ENCODE data around the gene IPO11. TPM values are rescaled to one million over a fixed set of nuclear protein-coding genes. Genes with fewer than 3 reads are reported as not detected.
"Not testable (repeated sequence)": the region's sequence is repeated elsewhere in the genome, so short reads cannot be mapped to it uniquely, and the experiment has no call there.

IPO11 gene
- total and polyA plus RNA-seq, 8 donors, result 27.0 to 42.6 (median 37.7) TPM

- Histone ChIP-seq H3K9me3 (peaks cover 0 to 24% of the 10 kb centered on the region in 2 donors), H3K4me3 (no peak overlapping the region), H3K36me3 (peaks cover 0 to 29% of the 10 kb centered on the region in 2 donors), H3K4me1 (no peaks in the 10 kb centered on the region), H3K27ac (no peak overlapping the region), H3K27me3 (no peaks in the 10 kb centered on the region)
- DNase-seq (no peak), ATAC-seq (no peak)
- intact Hi-C loops (cut with DNase I), result no loop called here
- TF ChIP-seq CTCF (IDR thresholded peaks at IDR 0.05), result no peak
Observed at GRCh38 chr5:62564101-62564500, 151.5 kb downstream of the IPO11 start.

GRCh38 chr5:62565740-62566139 is 153.2 kb downstream of the IPO11 start:
- H3K4me3 ChIP-seq; intact Hi-C loops (cut with DNase I); DNase-seq; H3K4me1 ChIP-seq; H3K27me3 ChIP-seq; H3K27ac ChIP-seq; ATAC-seq: not testable (repeated sequence)
- H3K9me3 ChIP-seq, result peaks cover 0 to 24% of the 10 kb centered on the region in 2 donors
- H3K36me3 ChIP-seq, result peaks cover 0 to 18% of the 10 kb centered on the region in 2 donors

GRCh38 chr5:62568143-62568542 is 155.6 kb downstream of the IPO11 start:
- no peak for TF ChIP-seq CTCF (IDR thresholded peaks at IDR 0.05)
- no peak for DNase-seq
- Histone ChIP-seq H3K4me3 (no peak overlapping the region), H3K27me3 (no peaks in the 10 kb centered on the region), H3K27ac (no peak overlapping the region), H3K4me1 (no peaks in the 10 kb centered on the region), H3K9me3 (peaks cover 0 to 24% of the 10 kb centered on the region in 2 donors), H3K36me3 (peaks cover 0 to 18% of the 10 kb centered on the region in 2 donors)
- no peak for ATAC-seq
- intact Hi-C loops (cut with DNase I), result no loop called here

DNA sequence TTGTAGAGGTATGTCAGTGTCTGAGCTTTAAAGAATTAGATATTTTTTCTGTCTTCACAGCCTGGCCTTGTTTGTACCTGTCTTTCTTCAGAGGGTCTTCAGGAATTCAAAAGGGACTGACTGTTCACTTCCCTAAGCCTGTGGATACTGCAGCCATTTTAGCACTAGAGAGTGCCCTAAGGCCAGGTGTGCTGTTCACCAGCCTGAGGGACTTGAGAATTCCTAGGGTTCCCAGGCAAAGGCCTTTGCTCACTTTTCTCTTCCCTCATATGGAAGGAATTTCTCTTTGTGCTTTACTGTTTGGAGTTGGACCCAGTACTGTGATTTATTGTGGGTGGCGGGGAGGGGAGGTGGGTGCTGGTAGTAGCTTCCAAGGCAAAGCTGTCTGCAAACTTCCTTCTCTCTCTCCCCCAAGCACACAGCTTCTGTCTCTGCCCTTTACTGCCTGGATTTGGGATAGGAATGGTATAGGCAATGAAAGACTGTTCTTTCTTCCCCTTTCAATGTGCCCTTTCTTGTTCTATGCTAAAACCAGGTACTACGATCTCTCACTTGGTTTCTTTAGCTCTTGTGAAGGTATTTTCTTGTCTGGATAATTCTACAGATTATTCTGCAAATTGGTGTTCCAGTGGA is 156.4 kb downstream of the IPO11 start:
- TF ChIP-seq CTCF (IDR thresholded peaks at IDR 0.05), result no peak

GRCh38 chr5:62569470-62569869 is 156.9 kb downstream of the IPO11 start:
- no peak for DNase-seq

More for the DNA sequence above, 156.4 kb downstream of the IPO11 start:
- Histone ChIP-seq H3K27ac (no peak overlapping the region), H3K4me3 (no peak overlapping the region), H3K27me3 (no peaks in the 10 kb centered on the region), H3K36me3 (peaks cover 0 to 18% of the 10 kb centered on the region in 2 donors), H3K4me1 (no peaks in the 10 kb centered on the region), H3K9me3 (peaks cover 0 to 24% of the 10 kb centered on the region in 2 donors)
- DNase-seq (no peak), ATAC-seq (no peak)
- intact Hi-C loops (cut with DNase I), result no loop called here

More at GRCh38 chr5:62569470-62569869, 156.9 kb downstream of the IPO11 start:
- no peak for TF ChIP-seq CTCF (IDR thresholded peaks at IDR 0.05)
- Histone ChIP-seq H3K27me3 (no peaks in the 10 kb centered on the region), H3K4me1 (no peaks in the 10 kb centered on the region), H3K4me3 (no peak overlapping the region), H3K27ac (no peak overlapping the region), H3K36me3 (peaks cover 0 to 18% of the 10 kb centered on the region in 2 donors), H3K9me3 (peaks cover 0 to 24% of the 10 kb centered on the region in 2 donors)
- intact Hi-C loops (cut with DNase I), result no loop called here
- ATAC-seq, result no peak

Measured in left lung (tissue), 10 donors.